MM.1S (cell line): ENCODE measurements around the gene WNK1.

Source experiments
- EZH2 ChIP-seq: fragments of 300-600 bp; sonication (generic); optimal IDR thresholded peaks from 2 replicates; pipeline ENCODE3; 2017; ENCODE audit warnings: low read depth, mild to moderate bottlenecking, antibody characterized with exemption, low read length, mixed read lengths
- TF ChIP-seq, protein P1 (sequence below): fragments of 300-600 bp; sonication (generic); IDR thresholded peaks from 2 replicates; pipeline ENCODE4 v1.5.1; 2016; ENCODE audit warnings: antibody characterized with exemption, low read length, mixed read lengths

DNA sequence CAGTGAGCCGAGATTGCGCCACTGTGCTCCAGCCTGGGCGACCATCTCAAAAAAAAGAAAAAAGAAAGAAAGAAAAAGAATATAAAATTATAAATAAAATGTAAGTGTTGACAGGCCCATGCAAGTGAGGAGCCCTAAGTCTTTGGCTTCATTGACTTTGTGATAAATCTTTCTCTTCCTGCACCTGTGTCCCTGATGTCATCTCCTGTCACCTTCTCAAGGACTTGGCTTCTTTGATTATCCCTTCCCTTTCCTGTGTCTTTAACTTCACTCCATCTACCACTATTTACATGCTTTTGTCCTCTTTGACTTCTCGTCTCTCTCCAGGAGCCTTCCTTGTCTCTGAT is 33.6 kb upstream of the WNK1 start:
- TF ChIP-seq, protein P1, sequence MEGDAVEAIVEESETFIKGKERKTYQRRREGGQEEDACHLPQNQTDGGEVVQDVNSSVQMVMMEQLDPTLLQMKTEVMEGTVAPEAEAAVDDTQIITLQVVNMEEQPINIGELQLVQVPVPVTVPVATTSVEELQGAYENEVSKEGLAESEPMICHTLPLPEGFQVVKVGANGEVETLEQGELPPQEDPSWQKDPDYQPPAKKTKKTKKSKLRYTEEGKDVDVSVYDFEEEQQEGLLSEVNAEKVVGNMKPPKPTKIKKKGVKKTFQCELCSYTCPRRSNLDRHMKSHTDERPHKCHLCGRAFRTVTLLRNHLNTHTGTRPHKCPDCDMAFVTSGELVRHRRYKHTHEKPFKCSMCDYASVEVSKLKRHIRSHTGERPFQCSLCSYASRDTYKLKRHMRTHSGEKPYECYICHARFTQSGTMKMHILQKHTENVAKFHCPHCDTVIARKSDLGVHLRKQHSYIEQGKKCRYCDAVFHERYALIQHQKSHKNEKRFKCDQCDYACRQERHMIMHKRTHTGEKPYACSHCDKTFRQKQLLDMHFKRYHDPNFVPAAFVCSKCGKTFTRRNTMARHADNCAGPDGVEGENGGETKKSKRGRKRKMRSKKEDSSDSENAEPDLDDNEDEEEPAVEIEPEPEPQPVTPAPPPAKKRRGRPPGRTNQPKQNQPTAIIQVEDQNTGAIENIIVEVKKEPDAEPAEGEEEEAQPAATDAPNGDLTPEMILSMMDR, result no peak
- TF ChIP-seq EZH2, result no peak
